ENCODE results near the gene PRKAA2. TPM values are rescaled to one million over a fixed set of nuclear protein-coding genes. Genes with fewer than 3 reads are reported as not detected.

Gene PRKAA2
- total and polyA plus RNA-seq, 2 donors (not counting 3 experiments of a cell fraction or from before 2014, with no cell fraction given), result 0.32 to 1.2 TPM

DNA sequence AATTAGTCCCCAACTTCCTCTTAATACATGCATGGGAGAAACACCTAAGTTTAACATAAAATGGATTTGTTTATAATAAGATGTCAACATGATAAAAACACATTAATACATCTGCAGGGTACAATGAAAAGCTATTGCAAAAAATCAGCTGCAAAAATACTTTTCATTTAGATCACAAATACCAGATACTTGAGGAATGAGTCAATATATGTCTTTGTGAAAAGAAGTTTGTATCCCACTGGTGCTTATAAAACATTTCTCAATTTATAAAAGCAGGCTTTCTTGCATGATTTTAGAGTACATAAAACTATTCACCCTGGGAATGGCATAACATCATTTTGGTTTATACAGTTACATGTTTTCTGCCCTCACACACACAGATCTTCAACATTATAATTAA is 18.6 kb upstream of the PRKAA2 start:
- Histone ChIP-seq H3K4me3 (replicated peaks in 1 of 3; ENCODE audit: insufficient read depth in 1 of 3, low read depth in 1 of 3, low read length in 3 of 3) (no peak overlapping the region), H3K4me2 (ENCODE audit: insufficient read depth, low read length) (no peak overlapping the region), H3K36me3 (ENCODE audit: control insufficient read depth in 2 of 2, extremely low read depth in 1 of 2, insufficient read depth in 2 of 2, low read length in 2 of 2) (no peaks in the 10 kb centered on the region), H3K9ac (replicated peaks; ENCODE audit: extremely low read depth, insufficient read depth, low read length) (no peak overlapping the region), H3K27me3 (ENCODE audit: control insufficient read depth in 2 of 2, insufficient read depth in 2 of 2, low read length in 2 of 2) (no peaks in the 10 kb centered on the region), H3K79me2 (ENCODE audit: control insufficient read depth, insufficient read depth, low read length) (no peaks in the 10 kb centered on the region), H3K4me1 (ENCODE audit: control insufficient read depth, extremely low read depth, insufficient read depth, low read length) (no peaks in the 10 kb centered on the region), H2AFZ (ENCODE audit: low read depth, low read length) (no peak overlapping the region), H4K20me1 (replicated peaks; ENCODE audit: control insufficient read depth, extremely low read depth, insufficient read depth, low read length) (no peaks in the 10 kb centered on the region), H3K9me3 (replicated peaks; ENCODE audit: control insufficient read depth, insufficient read depth, low read length) (no peaks in the 10 kb centered on the region), H3K27ac (ENCODE audit: insufficient read depth, low read depth, low read length) (no peak overlapping the region), H3K9me1 (replicated peaks; ENCODE audit: control insufficient read depth, extremely low read depth, insufficient read depth, low read length) (no peaks in the 10 kb centered on the region)
- dilution Hi-C loops (cut with MboI; ENCODE audit: extremely low pct_ligation_motif_present, low sequenced_read_pairs), result no loop called here
- no TSS peak for BruUV-seq (replicated peaks)
- TF ChIP-seq POLR2AphosphoS5 (IDR thresholded peaks at IDR 0.05; ENCODE audit: insufficient read depth, low read depth, low read length) (no peak), MYC (IDR thresholded peaks at IDR 0.05; ENCODE audit: low read depth, low read length) (no peak), POLR2A (IDR thresholded peaks at IDR 0.05; ENCODE audit: low read depth, low read length) (no peak)
- TF ChIP-seq, protein P1, sequence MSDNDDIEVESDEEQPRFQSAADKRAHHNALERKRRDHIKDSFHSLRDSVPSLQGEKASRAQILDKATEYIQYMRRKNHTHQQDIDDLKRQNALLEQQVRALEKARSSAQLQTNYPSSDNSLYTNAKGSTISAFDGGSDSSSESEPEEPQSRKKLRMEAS (IDR thresholded peaks at IDR 0.05; ENCODE audit: insufficient read depth, insufficient read length), result no peak
- DNase-seq (ENCODE audit: low read depth, low spot score) (no peak), FAIRE-seq (no peak)
- intact Hi-C loops (cut with micrococcal nuclease), result no loop called here
- ChIA-PET POLR2A (no interaction called here), CTCF (no interaction called here)

DNA sequence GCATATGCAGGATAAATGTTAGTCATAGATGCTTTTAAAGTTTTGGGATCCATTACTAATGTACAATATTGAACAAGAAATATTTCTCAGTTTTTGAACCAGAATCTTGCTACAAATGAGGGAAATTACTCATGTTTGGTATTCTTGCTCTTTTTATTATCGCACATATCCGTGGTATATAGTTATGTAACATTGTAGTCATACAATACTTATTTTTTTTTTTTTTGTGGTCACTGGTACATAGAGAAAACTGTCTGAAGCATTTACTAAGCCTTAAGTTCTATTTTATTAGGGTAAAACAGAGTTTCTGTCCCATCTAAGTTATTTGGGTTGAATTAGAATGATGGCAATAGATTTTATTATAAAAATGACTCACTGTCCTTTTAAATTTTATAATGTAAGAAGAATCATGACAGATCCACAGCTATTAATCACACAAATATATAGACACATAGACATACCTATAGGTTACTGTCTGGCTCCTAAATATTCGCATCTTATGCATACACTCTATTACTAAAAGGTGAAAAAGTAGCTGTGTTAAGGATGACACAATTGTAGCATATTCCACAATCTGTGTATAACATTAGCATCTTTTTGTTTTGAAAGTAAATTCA is 18.0 kb upstream of the PRKAA2 start:
- H3K36me3 ChIP-seq (ENCODE audit: control insufficient read depth in 2 of 2, extremely low read depth in 1 of 2, insufficient read depth in 2 of 2, low read length in 2 of 2), result no peaks in the 10 kb centered on the region
- no peak overlapping the region for H3K27ac ChIP-seq (ENCODE audit: insufficient read depth, low read depth, low read length)
- no peaks in the 10 kb centered on the region for H4K20me1 ChIP-seq (replicated peaks; ENCODE audit: control insufficient read depth, extremely low read depth, insufficient read depth, low read length)
- dilution Hi-C loops (cut with MboI; ENCODE audit: extremely low pct_ligation_motif_present, low sequenced_read_pairs) (no loop called here), intact Hi-C loops (cut with micrococcal nuclease) (no loop called here)
- no TSS peak for BruUV-seq (replicated peaks)
- H3K4me3 ChIP-seq (replicated peaks in 1 of 3; ENCODE audit: insufficient read depth in 1 of 3, low read depth in 1 of 3, low read length in 3 of 3), result no peak overlapping the region
- no peak overlapping the region for H3K9ac ChIP-seq (replicated peaks; ENCODE audit: extremely low read depth, insufficient read depth, low read length)
- no peaks in the 10 kb centered on the region for H3K4me1 ChIP-seq (ENCODE audit: control insufficient read depth, extremely low read depth, insufficient read depth, low read length)
- no peak for FAIRE-seq
- H3K79me2 ChIP-seq (ENCODE audit: control insufficient read depth, insufficient read depth, low read length), result no peaks in the 10 kb centered on the region
- POLR2A ChIA-PET, result no interaction called here
- CTCF ChIA-PET, result interaction anchor here (1.0 kb wide), 1 partner anchor 62 kb away, joined by 3 read pairs; no protein-coding TSS in a partner anchor
- no peaks in the 10 kb centered on the region for H3K27me3 ChIP-seq (ENCODE audit: control insufficient read depth in 2 of 2, insufficient read depth in 2 of 2, low read length in 2 of 2)
- no peak overlapping the region for H3K4me2 ChIP-seq (ENCODE audit: insufficient read depth, low read length)
- no peak for DNase-seq (ENCODE audit: low read depth, low spot score)
- TF ChIP-seq MYC (IDR thresholded peaks at IDR 0.05; ENCODE audit: low read depth, low read length), result no peak
- TF ChIP-seq, protein P2, sequence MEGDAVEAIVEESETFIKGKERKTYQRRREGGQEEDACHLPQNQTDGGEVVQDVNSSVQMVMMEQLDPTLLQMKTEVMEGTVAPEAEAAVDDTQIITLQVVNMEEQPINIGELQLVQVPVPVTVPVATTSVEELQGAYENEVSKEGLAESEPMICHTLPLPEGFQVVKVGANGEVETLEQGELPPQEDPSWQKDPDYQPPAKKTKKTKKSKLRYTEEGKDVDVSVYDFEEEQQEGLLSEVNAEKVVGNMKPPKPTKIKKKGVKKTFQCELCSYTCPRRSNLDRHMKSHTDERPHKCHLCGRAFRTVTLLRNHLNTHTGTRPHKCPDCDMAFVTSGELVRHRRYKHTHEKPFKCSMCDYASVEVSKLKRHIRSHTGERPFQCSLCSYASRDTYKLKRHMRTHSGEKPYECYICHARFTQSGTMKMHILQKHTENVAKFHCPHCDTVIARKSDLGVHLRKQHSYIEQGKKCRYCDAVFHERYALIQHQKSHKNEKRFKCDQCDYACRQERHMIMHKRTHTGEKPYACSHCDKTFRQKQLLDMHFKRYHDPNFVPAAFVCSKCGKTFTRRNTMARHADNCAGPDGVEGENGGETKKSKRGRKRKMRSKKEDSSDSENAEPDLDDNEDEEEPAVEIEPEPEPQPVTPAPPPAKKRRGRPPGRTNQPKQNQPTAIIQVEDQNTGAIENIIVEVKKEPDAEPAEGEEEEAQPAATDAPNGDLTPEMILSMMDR (IDR thresholded peaks at IDR 0.05; ENCODE audit: extremely low read depth in 1 of 2, insufficient read depth in 1 of 2, low read depth in 1 of 2, low read length in 2 of 2), result no peak
- no peaks in the 10 kb centered on the region for H3K9me3 ChIP-seq (replicated peaks; ENCODE audit: control insufficient read depth, insufficient read depth, low read length)
- no peaks in the 10 kb centered on the region for H3K9me1 ChIP-seq (replicated peaks; ENCODE audit: control insufficient read depth, extremely low read depth, insufficient read depth, low read length)
- no peak overlapping the region for H2AFZ ChIP-seq (ENCODE audit: low read depth, low read length)
